Tibial nerve (tissue), 4 donors: ENCODE measurements around the gene HS6ST3.

Experiments
- CTCF ChIP-seq, 5 experiments: fragments of 200-600 bp in 3 of 5; fragments of 450-650 bp in 2 of 5; sonication (generic) in 3 of 5; IDR thresholded peaks; one replicate each; pipeline ENCODE4 v1.5.1; 2016 to 2019; ENCODE audit warnings: antibody characterized with exemption in 5 of 5, mild to moderate bottlenecking in 3 of 5, moderate library complexity in 2 of 5
- EP300 ChIP-seq, 2 donors: sonication (generic); formaldehyde crosslinking; IDR thresholded peaks; one replicate each; pipeline ENCODE4 v1.6.1; 2017; ENCODE audit warnings: antibody characterized with exemption in 2 of 2, mild to moderate bottlenecking in 1 of 2
- POLR2A ChIP-seq, 2 donors: fragments of 450-650 bp; IDR thresholded peaks; one replicate each; pipeline ENCODE4 v1.6.1; 2017; ENCODE audit warnings: antibody characterized with exemption in 2 of 2, mild to moderate bottlenecking in 2 of 2, moderate library complexity in 2 of 2

GRCh38 chr13:96629331-96629730 lies 539.4 kb downstream of the HS6ST3 start:
- TF ChIP-seq CTCF (IDR thresholded peaks at IDR 0.05) (no peak), POLR2A (IDR thresholded peaks at IDR 0.05) (no peak), EP300 (IDR thresholded peaks at IDR 0.05) (no peak)
